D721Med (cell line): ENCODE results near the gene RRN3.
"Not testable (repeated sequence)": the region's sequence is repeated elsewhere in the genome, so short reads cannot be mapped to it uniquely, and the experiment has no call there.

ENCODE experiments used
- DNase-seq: peaks from one replicate; pipeline ENCODE4 v3.0.0; 2011; ENCODE audit warnings: low spot score; ENCODE audit not compliant: insufficient read length
- FAIRE-seq: peaks from 2 replicates; lab custom pipeline; 2011; peaks lifted over from hg19 to GRCh38; lab: Jason Lieb, UNC
- CTCF ChIP-seq: IDR thresholded peaks from 2 replicates; pipeline ENCODE4 v1.5.1; 2012; ENCODE audit warnings: mild to moderate bottlenecking, control low read depth; ENCODE audit not compliant: insufficient read depth; ENCODE audit errors: missing control alignments

RRN3 gene

GRCh38 chr16:15130256-15130932 lies 36.3 kb upstream of the RRN3 start:
- FAIRE-seq, DNase-seq: not testable (repeated sequence)

- not testable (repeated sequence) for DNase-seq, FAIRE-seq
These were observed 33.8 kb upstream of the RRN3 start for GRCh38 chr16:15127641-15128425.

- DNase-seq, FAIRE-seq: not testable (repeated sequence)
These were observed 6.4 kb upstream of the RRN3 start for GRCh38 chr16:15100372-15100987.

- FAIRE-seq, DNase-seq: not testable (repeated sequence)
These were observed 5.4 kb upstream of the RRN3 start for GRCh38 chr16:15099366-15099909.

GRCh38 chr16:15096583-15096972 lies 2.5 kb upstream of the RRN3 start:
- FAIRE-seq, DNase-seq: not testable (repeated sequence)

- FAIRE-seq, DNase-seq: not testable (repeated sequence)
These were observed 509 bp downstream of the RRN3 start for GRCh38 chr16:15093571-15093954.

- DNase-seq, FAIRE-seq: not testable (repeated sequence)
These were observed 3.3 kb downstream of the RRN3 start for GRCh38 chr16:15090663-15091269.

- FAIRE-seq, DNase-seq: not testable (repeated sequence)
These were observed 11.3 kb downstream of the RRN3 start for GRCh38 chr16:15082788-15083187.

GRCh38 chr16:15080883-15081282 lies 13.2 kb downstream of the RRN3 start:
- not testable (repeated sequence) for DNase-seq, FAIRE-seq

GRCh38 chr16:15076161-15076560 lies 17.9 kb downstream of the RRN3 start:
- DNase-seq, FAIRE-seq: not testable (repeated sequence)

GRCh38 chr16:15073101-15073500 lies 21.0 kb downstream of the RRN3 start:
- no peak for TF ChIP-seq CTCF
- no peak for FAIRE-seq
- no peak for DNase-seq

GRCh38 chr16:15071916-15072769 lies 21.9 kb downstream of the RRN3 start:
- FAIRE-seq, DNase-seq: not testable (repeated sequence)

- DNase-seq, FAIRE-seq: not testable (repeated sequence)
These were observed 23.1 kb downstream of the RRN3 start for GRCh38 chr16:15071013-15071412.

GRCh38 chr16:15066690-15067089 lies 27.4 kb downstream of the RRN3 start:
- DNase-seq, FAIRE-seq: not testable (repeated sequence)

GRCh38 chr16:15065961-15066360 lies 28.1 kb downstream of the RRN3 start:
- not testable (repeated sequence) for FAIRE-seq

GRCh38 chr16:15062085-15062810 lies 31.8 kb downstream of the RRN3 start:
- FAIRE-seq, DNase-seq: not testable (repeated sequence)

More at GRCh38 chr16:15065961-15066360, 28.1 kb downstream of the RRN3 start:
- DNase-seq, result not testable (repeated sequence)
